Measurements from ENCODE around the gene SBNO1.
"Not testable (repeated sequence)": the region's sequence is repeated elsewhere in the genome, so short reads cannot be mapped to it uniquely, and the experiment has no call there.

The SBNO1 gene

GRCh38 chr12:123252365-123252764 is 112.3 kb downstream of the SBNO1 start:
- not testable (repeated sequence) for FAIRE-seq; DNase-seq (ENCODE audit: insufficient read length, low spot score)

GRCh38 chr12:123251403-123252076 is 113.1 kb downstream of the SBNO1 start:
- DNase-seq (ENCODE audit: insufficient read length, low spot score): no peak
- no peak for FAIRE-seq

DNA sequence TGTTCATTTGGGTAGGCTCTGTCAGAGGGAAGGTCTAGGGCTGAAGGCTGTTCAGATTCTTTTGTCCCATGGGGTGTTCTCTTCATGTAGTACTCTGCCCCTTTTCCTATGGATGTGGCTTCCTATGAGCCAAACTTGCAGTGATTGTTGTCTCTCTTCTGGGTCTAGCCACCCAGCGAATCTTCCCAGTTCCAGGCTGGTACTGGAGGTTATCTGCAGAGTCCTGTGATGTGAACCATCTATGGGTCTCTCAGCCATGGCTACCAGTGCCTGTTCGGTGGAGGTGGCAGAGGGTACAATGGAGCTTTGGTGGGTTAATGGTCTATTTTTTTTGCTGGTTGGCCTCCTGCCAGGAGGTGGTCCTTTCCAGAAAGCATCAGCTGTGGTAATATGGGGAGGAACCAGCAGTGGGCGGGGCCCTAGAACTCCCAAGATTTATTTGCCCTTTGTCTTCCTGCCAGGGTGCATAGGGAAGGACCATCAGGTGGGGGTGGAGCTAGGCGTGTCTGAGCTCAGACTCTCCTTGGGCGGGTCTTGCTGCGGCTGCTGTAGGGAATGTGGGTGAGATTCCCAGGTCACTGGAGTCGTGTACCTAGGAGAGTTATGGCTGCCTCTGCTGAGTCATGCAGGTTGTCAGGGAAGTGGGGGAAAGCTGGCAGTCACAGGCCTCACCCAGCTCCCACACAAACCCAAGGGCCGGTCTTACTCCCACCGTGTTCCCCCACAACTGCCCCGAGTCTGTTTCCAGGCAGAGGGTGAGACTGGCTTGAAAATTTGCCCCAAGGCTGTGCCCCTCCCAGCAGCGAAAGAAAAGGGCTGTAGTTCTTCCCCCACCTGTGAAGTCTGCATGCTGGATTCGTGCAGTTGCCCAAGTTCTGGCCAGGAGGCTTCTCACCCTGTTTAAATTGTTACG is 113.9 kb downstream of the SBNO1 start:
- no peak for DNase-seq (ENCODE audit: insufficient read length, low spot score)
- no peak for FAIRE-seq

DNA sequence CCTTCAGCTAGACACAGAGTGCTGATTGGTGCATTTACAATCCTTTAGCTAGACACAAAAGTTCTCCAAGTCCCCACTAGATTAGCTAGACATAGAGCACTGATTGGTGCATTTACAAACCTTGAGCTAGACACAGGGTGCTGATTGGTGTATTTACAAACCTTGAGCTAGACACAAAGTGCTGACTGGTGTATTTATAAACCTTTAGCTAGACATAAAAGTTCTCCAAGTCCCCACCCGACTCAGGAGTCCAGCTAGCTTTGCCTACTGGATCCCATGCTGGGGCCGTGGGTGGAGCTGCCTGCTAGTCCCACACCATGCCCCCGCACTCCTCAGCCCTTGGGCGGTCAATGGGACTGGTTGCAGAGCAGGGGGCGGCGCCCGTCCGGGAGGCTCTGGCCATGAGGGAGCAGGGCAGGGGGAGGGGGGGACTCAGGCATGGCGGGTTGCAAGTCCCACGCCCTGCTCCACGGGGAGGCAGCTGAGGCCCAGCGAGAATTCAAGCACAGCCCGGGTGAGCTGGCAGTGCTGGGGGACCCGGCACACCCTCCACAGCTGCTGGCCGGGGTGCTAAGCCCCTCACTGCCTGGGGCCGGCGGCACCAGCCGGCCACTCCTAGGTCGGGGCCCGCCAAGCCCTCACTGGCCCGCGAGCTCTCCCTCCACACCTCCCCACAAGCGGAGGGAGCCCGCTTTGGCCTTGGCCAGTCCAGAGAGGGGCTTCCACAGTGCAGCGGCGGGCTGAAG is 115.5 kb downstream of the SBNO1 start:
- not testable (repeated sequence) for FAIRE-seq

GRCh38 chr12:123248129-123248528 is 116.5 kb downstream of the SBNO1 start:
- not testable (repeated sequence) for DNase-seq (ENCODE audit: insufficient read length, low spot score); FAIRE-seq

More for the DNA sequence above, 115.5 kb downstream of the SBNO1 start:
- not testable (repeated sequence) for DNase-seq (ENCODE audit: insufficient read length, low spot score)

GRCh38 chr12:123245678-123246077 is 119.0 kb downstream of the SBNO1 start:
- no peak for FAIRE-seq

GRCh38 chr12:123243671-123244262 is 120.9 kb downstream of the SBNO1 start:
- FAIRE-seq: no peak
- DNase-seq (ENCODE audit: insufficient read length, low spot score): no peak

More at GRCh38 chr12:123245678-123246077, 119.0 kb downstream of the SBNO1 start:
- no peak for DNase-seq (ENCODE audit: insufficient read length, low spot score)

GRCh38 chr12:123242116-123242904 is 122.3 kb downstream of the SBNO1 start:
- DNase-seq (ENCODE audit: insufficient read length, low spot score): no peak
- no peak for FAIRE-seq

Measured in HTR-8/SVneo (cell line).